HUES48 (cell line): ENCODE measurements around the gene LINGO3.

ENCODE experiments used
- H3K27ac ChIP-seq: one replicate; pipeline ENCODE4 v1.7.0; 2013; ENCODE audit warnings: low read depth, low read length, inconsistent platforms
- H3K27me3 ChIP-seq: 2 replicates; pipeline ENCODE4 v1.6.1; 2013; ENCODE audit warnings: mild to moderate bottlenecking, low read length; ENCODE audit not compliant: control insufficient read depth, insufficient read depth
- H3K36me3 ChIP-seq: 2 replicates; pipeline ENCODE4 v1.6.1; 2013; ENCODE audit warnings: low read length; ENCODE audit not compliant: control insufficient read depth, insufficient read depth
- H3K4me1 ChIP-seq: 2 replicates; pipeline ENCODE4 v1.6.1; 2013; ENCODE audit warnings: mild to moderate bottlenecking, low read length; ENCODE audit not compliant: control insufficient read depth, insufficient read depth
- H3K4me3 ChIP-seq: 2 replicates; pipeline ENCODE4 v1.5.1; 2013; ENCODE audit warnings: mild to moderate bottlenecking, low read depth, low read length
- H3K9ac ChIP-seq: 2 replicates; pipeline ENCODE4 v1.6.1; 2013; ENCODE audit warnings: mild to moderate bottlenecking, low read depth, low read length, moderate library complexity
- H3K9me3 ChIP-seq: 2 replicates; pipeline ENCODE4 v1.6.1; 2013; ENCODE audit warnings: low read length; ENCODE audit not compliant: control insufficient read depth, insufficient read depth

Gene LINGO3

GRCh38 chr19:2332341-2333026 is 24.5 kb upstream of the LINGO3 start:
- H3K9me3 ChIP-seq = no peaks in the 10 kb centered on the region
- H3K4me1 ChIP-seq = peaks cover 24% of the 10 kb centered on the region
- H3K27ac ChIP-seq = no peak overlapping the region
- H3K4me3 ChIP-seq = no peak overlapping the region
- H3K36me3 ChIP-seq = no peaks in the 10 kb centered on the region
- H3K9ac ChIP-seq = no peak overlapping the region
- H3K27me3 ChIP-seq = no peaks in the 10 kb centered on the region

GRCh38 chr19:2331601-2332246 is 23.8 kb upstream of the LINGO3 start:
- Histone ChIP-seq H3K27ac (peak overlapping the region; percentile 79), H3K9me3 (no peaks in the 10 kb centered on the region), H3K4me3 (no peak overlapping the region), H3K4me1 (peaks cover 30% of the 10 kb centered on the region), H3K36me3 (no peaks in the 10 kb centered on the region), H3K9ac (peak overlapping the region; percentile 1; the same call in 1 of the 2 replicates), H3K27me3 (no peaks in the 10 kb centered on the region)

- Histone ChIP-seq H3K36me3 (peaks cover 5% of the 10 kb centered on the region; the same call in 1 of the 2 replicates), H3K9me3 (no peaks in the 10 kb centered on the region), H3K4me1 (peaks cover 30% of the 10 kb centered on the region), H3K27ac (peak overlapping the region; percentile 79), H3K9ac (no peak overlapping the region), H3K27me3 (no peaks in the 10 kb centered on the region), H3K4me3 (no peak overlapping the region)
These were observed 22.8 kb upstream of the LINGO3 start for GRCh38 chr19:2330632-2331284.

GRCh38 chr19:2330255-2330631 is 22.3 kb upstream of the LINGO3 start:
- Histone ChIP-seq H3K36me3 (peaks cover 8% of the 10 kb centered on the region; the same call in 1 of the 2 replicates), H3K9ac (no peak overlapping the region), H3K4me1 (peaks cover 30% of the 10 kb centered on the region), H3K4me3 (no peak overlapping the region), H3K27ac (no peak overlapping the region), H3K9me3 (no peaks in the 10 kb centered on the region), H3K27me3 (no peaks in the 10 kb centered on the region)

- H3K27ac ChIP-seq = no peak overlapping the region
- no peak overlapping the region for H3K9ac ChIP-seq
- peaks cover 30% of the 10 kb centered on the region for H3K4me1 ChIP-seq
- peak overlapping the region; percentile 99 for H3K4me3 ChIP-seq
- peaks cover 16% of the 10 kb centered on the region; the same call in 1 of the 2 replicates for H3K36me3 ChIP-seq
- no peaks in the 10 kb centered on the region for H3K9me3 ChIP-seq
- no peaks in the 10 kb centered on the region for H3K27me3 ChIP-seq
These were observed 21.6 kb upstream of the LINGO3 start for GRCh38 chr19:2329501-2329916.

- Histone ChIP-seq H3K27me3 (no peaks in the 10 kb centered on the region), H3K9me3 (no peaks in the 10 kb centered on the region), H3K9ac (peak overlapping the region; percentile 90), H3K4me3 (peak overlapping the region; percentile 99), H3K27ac (peak overlapping the region; percentile 95), H3K4me1 (peaks cover 30% of the 10 kb centered on the region), H3K36me3 (peaks cover 19% of the 10 kb centered on the region)
These were observed 21.2 kb upstream of the LINGO3 start for GRCh38 chr19:2329149-2329478.

- no peaks in the 10 kb centered on the region for H3K27me3 ChIP-seq
- peak within 1 kb of the TSS; percentile 99 for H3K4me3 ChIP-seq
- peak within 1 kb of the TSS; percentile 90 for H3K9ac ChIP-seq
- peaks cover 21% of the 10 kb centered on the region for H3K36me3 ChIP-seq
- peaks cover 30% of the 10 kb centered on the region for H3K4me1 ChIP-seq
- H3K9me3 ChIP-seq = no peaks in the 10 kb centered on the region
- peak within 1 kb of the TSS; percentile 95 for H3K27ac ChIP-seq
These were observed 20.6 kb upstream of the LINGO3 start, which contains the start of the genes LSM7 and SPPL2B for GRCh38 chr19:2328401-2329148. Gene LSM7 (minus strand): TSS chr19:2328586. CDS start chr19:2328566, 20 bp downstream. Gene SPPL2B (plus strand): TSS chr19:2328684. CDS start chr19:2328710, 26 bp downstream.

- Histone ChIP-seq H3K4me3 (peak overlapping the region; percentile 99), H3K4me1 (peaks cover 30% of the 10 kb centered on the region), H3K9ac (peak overlapping the region; percentile 90), H3K36me3 (peaks cover 21% of the 10 kb centered on the region), H3K9me3 (no peaks in the 10 kb centered on the region), H3K27me3 (no peaks in the 10 kb centered on the region), H3K27ac (peak overlapping the region; percentile 95)
These were observed 19.9 kb upstream of the LINGO3 start for GRCh38 chr19:2327773-2328400.

- Histone ChIP-seq H3K4me3 (no peak overlapping the region), H3K36me3 (peaks cover 28% of the 10 kb centered on the region), H3K27ac (peak overlapping the region; percentile 95), H3K27me3 (no peaks in the 10 kb centered on the region), H3K4me1 (peaks cover 30% of the 10 kb centered on the region), H3K9me3 (no peaks in the 10 kb centered on the region), H3K9ac (no peak overlapping the region)
These were observed 18.9 kb upstream of the LINGO3 start for GRCh38 chr19:2326699-2327360.
